MM.1S (cell line): Measurements from ENCODE around the gene BAIAP3.

ENCODE experiments used
- DNase-seq: peaks from one replicate; pipeline ENCODE4 v3.0.0-alpha.2; 2015
- H2AFZ ChIP-seq: fragments of 300-600 bp; sonication (generic); 2 replicates; pipeline ENCODE4 v1.6.0; 2016; ENCODE audit warnings: antibody characterized with exemption, low read length
- H3F3A ChIP-seq: fragments of 300-600 bp; sonication (generic); 2 replicates; pipeline ENCODE4 v1.6.1; 2016; ENCODE audit warnings: mild to moderate bottlenecking, antibody characterized with exemption, low read length, moderate library complexity, mixed read lengths; ENCODE audit not compliant: insufficient read depth
- H3K27ac ChIP-seq: fragments of 300-600 bp; sonication (generic); 2 replicates; pipeline ENCODE4 v1.5.1; 2016; ENCODE audit warnings: mild to moderate bottlenecking, low read length
- H3K27me3 ChIP-seq: fragments of 300-600 bp; sonication (generic); replicated peaks from 2 replicates; pipeline ENCODE4 v1.6.0; 2016; ENCODE audit warnings: low read length; ENCODE audit not compliant: insufficient read depth
- H3K36me3 ChIP-seq: fragments of 300-600 bp; sonication (generic); replicated peaks from 2 replicates; pipeline ENCODE4 v1.6.1; 2016; ENCODE audit warnings: mild to moderate bottlenecking, low read length, mixed read lengths; ENCODE audit not compliant: insufficient read depth
- H3K4me1 ChIP-seq: fragments of 300-600 bp; sonication (generic); 2 replicates; pipeline ENCODE4 v1.6.1; 2016; ENCODE audit warnings: low read length, mixed read lengths
- H3K4me2 ChIP-seq: fragments of 300-600 bp; sonication (generic); 2 replicates; pipeline ENCODE4 v1.6.0; 2016; ENCODE audit warnings: low read depth, low read length
- H3K4me3 ChIP-seq: fragments of 300-600 bp; sonication (generic); 2 replicates; pipeline ENCODE4 v1.5.1; 2016; ENCODE audit warnings: low read length, mixed read lengths
- H3K79me2 ChIP-seq: fragments of 300-600 bp; sonication (generic); 2 replicates; pipeline ENCODE4 v1.6.1; 2016; ENCODE audit warnings: mixed run types, low read length, mixed read lengths
- H3K9ac ChIP-seq: fragments of 300-600 bp; sonication (generic); 2 replicates; pipeline ENCODE4 v1.6.1; 2016; ENCODE audit warnings: low read length, mixed read lengths
- H3K9me2 ChIP-seq: fragments of 300-600 bp; sonication (generic); replicated peaks from 2 replicates; pipeline ENCODE4 v1.6.1; 2016; ENCODE audit warnings: mild to moderate bottlenecking, low read length, mixed read lengths; ENCODE audit not compliant: insufficient read depth
- H3K9me3 ChIP-seq: fragments of 300-600 bp; sonication (generic); replicated peaks from 2 replicates; pipeline ENCODE4 v1.6.1; 2016; ENCODE audit warnings: mild to moderate bottlenecking, low read length, mixed read lengths; ENCODE audit not compliant: insufficient read depth
- H4K20me1 ChIP-seq: fragments of 300-600 bp; sonication (generic); 2 replicates; pipeline ENCODE4 v1.6.1; 2016; ENCODE audit warnings: mild to moderate bottlenecking, low read length, moderate library complexity, mixed read lengths; ENCODE audit not compliant: insufficient read depth
- EZH2 ChIP-seq: fragments of 300-600 bp; sonication (generic); optimal IDR thresholded peaks from 2 replicates; pipeline ENCODE3; 2017; ENCODE audit warnings: low read depth, mild to moderate bottlenecking, antibody characterized with exemption, low read length, mixed read lengths
- EZH2phosphoT487 ChIP-seq: fragments of 300-600 bp; sonication (generic); IDR thresholded peaks from 2 replicates; pipeline ENCODE4 v1.6.1; 2018; ENCODE audit warnings: antibody characterized with exemption, low read length
- TF ChIP-seq, protein P1 (sequence below): fragments of 300-600 bp; sonication (generic); IDR thresholded peaks from 2 replicates; pipeline ENCODE4 v1.5.1; 2016; ENCODE audit warnings: antibody characterized with exemption, low read length, mixed read lengths

BAIAP3 gene

DNA sequence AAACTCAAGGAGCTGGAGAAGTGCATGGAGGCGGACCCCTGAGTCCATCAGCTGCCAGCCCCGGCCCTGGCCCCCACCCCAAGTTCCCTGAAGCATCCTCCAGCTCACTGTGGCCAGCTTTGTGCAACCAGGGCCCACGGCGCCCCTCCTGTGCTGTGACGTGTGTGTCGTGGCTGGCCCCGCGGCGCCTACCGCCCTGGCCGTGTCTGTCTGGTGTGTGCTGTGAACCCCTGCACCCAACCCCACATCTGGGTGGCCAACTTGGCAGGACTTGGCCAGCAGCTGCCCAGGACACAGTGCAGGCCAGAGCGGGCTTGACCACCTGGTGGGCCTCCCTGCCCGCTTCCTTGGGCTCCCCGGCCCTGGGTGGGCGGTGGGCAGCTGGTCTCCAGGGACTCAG lies 15.0 kb downstream of the BAIAP3 start:
- Histone ChIP-seq H3F3A (no peaks in the 10 kb centered on the region), H3K27ac (no peak overlapping the region), H3K4me3 (no peak overlapping the region), H2AFZ (no peak overlapping the region), H3K27me3 (no peaks in the 10 kb centered on the region; the same call in 1 of the 2 replicates), H3K9me2 (no peaks in the 10 kb centered on the region), H4K20me1 (no peaks in the 10 kb centered on the region), H3K4me2 (no peak overlapping the region), H3K4me1 (peaks cover 4% of the 10 kb centered on the region; the same call in 1 of the 2 replicates), H3K79me2 (peaks cover 35% of the 10 kb centered on the region), H3K9ac (no peak overlapping the region), H3K9me3 (no peaks in the 10 kb centered on the region), H3K36me3 (no peaks in the 10 kb centered on the region)
- TF ChIP-seq EZH2phosphoT487 (no peak), EZH2 (no peak)
- TF ChIP-seq, protein P1, sequence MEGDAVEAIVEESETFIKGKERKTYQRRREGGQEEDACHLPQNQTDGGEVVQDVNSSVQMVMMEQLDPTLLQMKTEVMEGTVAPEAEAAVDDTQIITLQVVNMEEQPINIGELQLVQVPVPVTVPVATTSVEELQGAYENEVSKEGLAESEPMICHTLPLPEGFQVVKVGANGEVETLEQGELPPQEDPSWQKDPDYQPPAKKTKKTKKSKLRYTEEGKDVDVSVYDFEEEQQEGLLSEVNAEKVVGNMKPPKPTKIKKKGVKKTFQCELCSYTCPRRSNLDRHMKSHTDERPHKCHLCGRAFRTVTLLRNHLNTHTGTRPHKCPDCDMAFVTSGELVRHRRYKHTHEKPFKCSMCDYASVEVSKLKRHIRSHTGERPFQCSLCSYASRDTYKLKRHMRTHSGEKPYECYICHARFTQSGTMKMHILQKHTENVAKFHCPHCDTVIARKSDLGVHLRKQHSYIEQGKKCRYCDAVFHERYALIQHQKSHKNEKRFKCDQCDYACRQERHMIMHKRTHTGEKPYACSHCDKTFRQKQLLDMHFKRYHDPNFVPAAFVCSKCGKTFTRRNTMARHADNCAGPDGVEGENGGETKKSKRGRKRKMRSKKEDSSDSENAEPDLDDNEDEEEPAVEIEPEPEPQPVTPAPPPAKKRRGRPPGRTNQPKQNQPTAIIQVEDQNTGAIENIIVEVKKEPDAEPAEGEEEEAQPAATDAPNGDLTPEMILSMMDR = no peak
- no peak for DNase-seq

DNA sequence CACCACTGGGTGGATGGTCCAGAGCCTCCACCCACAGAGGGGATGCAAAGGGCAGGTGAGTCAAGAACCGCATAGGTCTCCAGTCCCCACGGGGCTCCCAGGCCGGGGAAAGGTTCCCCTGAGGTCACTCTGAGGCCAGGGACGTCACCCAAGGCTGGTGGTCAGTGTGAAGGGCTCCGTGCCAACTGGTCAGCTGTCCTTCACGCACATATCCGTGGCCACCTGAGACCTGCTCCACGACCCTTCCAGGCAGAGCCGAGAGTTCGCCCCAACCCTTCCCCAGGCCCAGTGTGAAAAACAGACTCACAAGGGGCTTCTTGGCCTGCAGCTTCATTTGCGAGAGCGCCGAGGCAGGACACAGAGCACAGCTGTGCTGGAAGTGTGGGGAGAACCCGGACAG lies 15.5 kb downstream of the BAIAP3 start:
- H3K4me2 ChIP-seq = no peak overlapping the region
- H3K4me3 ChIP-seq = no peak overlapping the region
- no peak for DNase-seq
- TF ChIP-seq EZH2phosphoT487 (no peak), EZH2 (no peak)
- TF ChIP-seq, protein P1 = no peak
- H3K79me2 ChIP-seq = peaks cover 39% of the 10 kb centered on the region
- no peak overlapping the region for H2AFZ ChIP-seq
- H4K20me1 ChIP-seq = no peaks in the 10 kb centered on the region
- no peaks in the 10 kb centered on the region for H3K36me3 ChIP-seq
- H3F3A ChIP-seq = no peaks in the 10 kb centered on the region
- H3K4me1 ChIP-seq = peaks cover 4% of the 10 kb centered on the region; the same call in 1 of the 2 replicates
- H3K9me2 ChIP-seq = no peaks in the 10 kb centered on the region
- no peaks in the 10 kb centered on the region for H3K9me3 ChIP-seq
- no peak overlapping the region for H3K9ac ChIP-seq
- H3K27me3 ChIP-seq = no peaks in the 10 kb centered on the region; the same call in 1 of the 2 replicates
- no peak overlapping the region for H3K27ac ChIP-seq

DNA sequence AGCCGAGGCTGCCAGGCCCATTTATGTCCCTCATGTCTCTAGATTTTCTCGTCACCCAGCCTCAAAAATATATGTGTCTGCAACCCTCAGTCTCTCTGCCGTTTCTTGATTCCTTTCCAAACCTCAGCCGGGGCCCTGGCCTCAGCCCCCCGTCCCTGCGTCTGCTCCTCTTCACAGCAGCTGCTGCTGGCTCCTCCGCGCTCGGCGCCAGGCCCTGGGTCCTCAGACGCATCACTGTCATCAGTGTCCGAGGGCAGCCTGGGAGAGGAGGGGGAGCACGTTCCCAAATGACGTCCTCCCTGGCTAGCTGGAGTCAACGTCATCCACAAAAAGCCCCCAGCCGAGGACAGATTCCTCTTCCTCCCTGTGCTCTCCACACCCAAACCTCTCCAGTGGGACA lies 15.9 kb downstream of the BAIAP3 start:
- Histone ChIP-seq H3K27ac (no peak overlapping the region), H4K20me1 (no peaks in the 10 kb centered on the region), H3K4me2 (no peak overlapping the region), H3K9ac (no peak overlapping the region), H3K4me3 (no peak overlapping the region), H3K36me3 (no peaks in the 10 kb centered on the region), H3K9me3 (no peaks in the 10 kb centered on the region), H3K27me3 (no peaks in the 10 kb centered on the region; the same call in 1 of the 2 replicates), H3F3A (no peaks in the 10 kb centered on the region), H3K9me2 (no peaks in the 10 kb centered on the region), H2AFZ (no peak overlapping the region), H3K79me2 (peaks cover 43% of the 10 kb centered on the region), H3K4me1 (peaks cover 4% of the 10 kb centered on the region; the same call in 1 of the 2 replicates)
- no peak for DNase-seq
- TF ChIP-seq, protein P1 = no peak
- TF ChIP-seq EZH2phosphoT487 (no peak), EZH2 (no peak)
